Glomerular visceral epithelial cell (primary cell): ENCODE data around the gene MAPKBP1.

ENCODE experiments used
- DNase-seq: peaks from one replicate; pipeline ENCODE4 v3.0.0-alpha.2; 2016; ENCODE audit errors: extremely low spot score

MAPKBP1 gene

GRCh38 chr15:41869770-41870688 is 95.7 kb downstream of the MAPKBP1 start:
- DNase-seq = no peak

- peak; percentile 94 for DNase-seq
Measured at GRCh38 chr15:41870689-41871081, 96.4 kb downstream of the MAPKBP1 start.

GRCh38 chr15:41871175-41871905 is 97.1 kb downstream of the MAPKBP1 start:
- no peak for DNase-seq

- no peak for DNase-seq
Measured at GRCh38 chr15:41872166-41872747, 98.0 kb downstream of the MAPKBP1 start.

- DNase-seq = no peak
Measured at GRCh38 chr15:41873711-41874110, 99.4 kb downstream of the MAPKBP1 start.

- DNase-seq = no peak
Measured at GRCh38 chr15:41874736-41875135, 100.5 kb downstream of the MAPKBP1 start.

GRCh38 chr15:41876007-41876406 is 101.7 kb downstream of the MAPKBP1 start:
- no peak for DNase-seq

- DNase-seq = no peak
Measured at GRCh38 chr15:41876689-41877088, 102.4 kb downstream of the MAPKBP1 start.
